Neural progenitor cell (in vitro differentiated cells): Measurements from ENCODE around the gene GASK1B. TPM values are rescaled to one million over a fixed set of nuclear protein-coding genes. Genes with fewer than 3 reads are reported as not detected.

Source experiments
- DNase-seq: peaks from one replicate; pipeline ENCODE4 v3.0.0-alpha.2; 2016; ENCODE audit warnings: low spot score
- H2AFZ ChIP-seq: fragments of 200-600 bp; sonication (generic); replicated peaks from 2 replicates; pipeline ENCODE4 v1.6.1; 2016; ENCODE audit warnings: antibody characterized with exemption
- H3F3A ChIP-seq: fragments of 200-600 bp; sonication (generic); 2 replicates; pipeline ENCODE4 v1.6.1; 2016; ENCODE audit warnings: antibody characterized with exemption, low read depth
- H3K27ac ChIP-seq: fragments of 200-600 bp; sonication (generic); 2 replicates; pipeline ENCODE4 v1.5.1; 2016; ENCODE audit warnings: mild to moderate bottlenecking
- H3K27me3 ChIP-seq: fragments of 200-600 bp; sonication (generic); 2 replicates; pipeline ENCODE4 v1.6.1; 2016; ENCODE audit warnings: mild to moderate bottlenecking, moderate library complexity
- H3K36me3 ChIP-seq: fragments of 200-600 bp; sonication (generic); 2 replicates; pipeline ENCODE4 v1.5.1; 2016
- H3K4me1 ChIP-seq: fragments of 200-600 bp; sonication (generic); 2 replicates; pipeline ENCODE4 v1.6.1; 2016; ENCODE audit warnings: mixed run types
- H3K4me2 ChIP-seq: fragments of 200-600 bp; sonication (generic); 2 replicates; pipeline ENCODE4 v1.6.1; 2016
- H3K4me3 ChIP-seq: fragments of 200-600 bp; sonication (generic); 2 replicates; pipeline ENCODE4 v1.5.1; 2016
- H3K79me2 ChIP-seq: fragments of 200-600 bp; sonication (generic); 2 replicates; pipeline ENCODE4 v1.6.1; 2016; ENCODE audit warnings: low read depth
- H3K9ac ChIP-seq: fragments of 200-600 bp; sonication (generic); 2 replicates; pipeline ENCODE4 v1.6.1; 2016
- H3K9me3 ChIP-seq: fragments of 200-600 bp; sonication (generic); 2 replicates; pipeline ENCODE4 v1.5.1; 2016; ENCODE audit warnings: low read depth
- H4K20me1 ChIP-seq: fragments of 200-600 bp; sonication (generic); 2 replicates; pipeline ENCODE4 v1.6.1; 2016; ENCODE audit warnings: low read depth
- H3K27ac Mint-ChIP-seq: 3 replicates; pipeline ENCODE4 v1.8.0; 2021; ENCODE audit warnings: mixed read lengths
- H3K27me3 Mint-ChIP-seq: 2 replicates; pipeline ENCODE4 v1.8.0; 2022; ENCODE audit warnings: low read depth, mild to moderate bottlenecking, inconsistent platforms, moderate library complexity, mixed read lengths; ENCODE audit not compliant: insufficient read depth
- H3K36me3 Mint-ChIP-seq: 3 replicates; pipeline ENCODE4 v1.8.0; 2021; ENCODE audit warnings: mixed read lengths
- H3K4me1 Mint-ChIP-seq: 3 replicates; pipeline ENCODE4 v1.8.0; 2021; ENCODE audit warnings: mixed read lengths
- H3K4me3 Mint-ChIP-seq: 3 replicates; pipeline ENCODE4 v1.8.0; 2021; ENCODE audit warnings: mild to moderate bottlenecking, moderate library complexity, mixed read lengths
- H3K9me3 Mint-ChIP-seq: 3 replicates; pipeline ENCODE4 v1.8.0; 2020; ENCODE audit warnings: mixed read lengths
- CTCF ChIP-seq: fragments of 200-600 bp; sonication (generic); IDR thresholded peaks from 2 replicates; pipeline ENCODE4 v1.5.1; 2017; ENCODE audit warnings: antibody characterized with exemption, mild to moderate bottlenecking
- EZH2 ChIP-seq: fragments of 200-600 bp; sonication (generic); IDR thresholded peaks from 2 replicates; pipeline ENCODE4 v1.6.1; 2017; ENCODE audit warnings: antibody characterized with exemption, mild to moderate bottlenecking, moderate library complexity
- EZH2phosphoT487 ChIP-seq: fragments of 200-600 bp; sonication (generic); IDR thresholded peaks from 2 replicates; pipeline ENCODE4 v1.6.1; 2017; ENCODE audit warnings: antibody characterized with exemption
- total RNA-seq: library from RNA; depleted of rRNA; stranded (reverse); fragments of >200 nt; gene quantifications from 2 replicates; pipeline ENCODE4 v1.2.3, GENCODE V29; 2015; ENCODE audit warnings: low replicate concordance

GASK1B gene
- total RNA-seq, 1 donor from 2014 or later = not detected

GRCh38 chr4:158213466-158213865 is 40.6 kb upstream of the GASK1B start:
- H3K36me3 ChIP-seq = no peaks in the 10 kb centered on the region
- H3K4me1 Mint-ChIP-seq = peaks cover 21% of the 10 kb centered on the region
- H3K4me3 ChIP-seq = no peak overlapping the region
- no peaks in the 10 kb centered on the region for H3K27me3 Mint-ChIP-seq
- H3K9ac ChIP-seq = no peak overlapping the region
- no peak overlapping the region for H3K4me3 Mint-ChIP-seq
- H3K79me2 ChIP-seq = no peaks in the 10 kb centered on the region
- peaks cover 7% of the 10 kb centered on the region for H3F3A ChIP-seq
- peaks cover 17% of the 10 kb centered on the region for H3K4me1 ChIP-seq
- H2AFZ ChIP-seq = no peak overlapping the region
- H3K9me3 Mint-ChIP-seq = no peaks in the 10 kb centered on the region
- peak; percentile 17 for DNase-seq
- H3K27ac ChIP-seq = no peak overlapping the region
- no peaks in the 10 kb centered on the region for H3K27me3 ChIP-seq
- H3K9me3 ChIP-seq = no peaks in the 10 kb centered on the region
- H3K36me3 Mint-ChIP-seq = no peaks in the 10 kb centered on the region
- peak overlapping the region; percentile 17 for H3K4me2 ChIP-seq
- no peaks in the 10 kb centered on the region for H4K20me1 ChIP-seq
- TF ChIP-seq EZH2phosphoT487 = no peak
- no peak for TF ChIP-seq EZH2
- TF ChIP-seq CTCF = no peak
- no peak overlapping the region for H3K27ac Mint-ChIP-seq

GRCh38 chr4:158211222-158211621 is 38.4 kb upstream of the GASK1B start:
- H3K36me3 ChIP-seq = no peaks in the 10 kb centered on the region
- no peak for DNase-seq
- peaks cover 7% of the 10 kb centered on the region for H3F3A ChIP-seq
- H3K27me3 ChIP-seq = no peaks in the 10 kb centered on the region
- peaks cover 17% of the 10 kb centered on the region for H3K4me1 ChIP-seq
- H3K4me3 ChIP-seq = no peak overlapping the region
- no peaks in the 10 kb centered on the region for H3K27me3 Mint-ChIP-seq
- no peak overlapping the region for H3K27ac Mint-ChIP-seq
- H3K4me2 ChIP-seq = peak overlapping the region; percentile 83
- H3K4me1 Mint-ChIP-seq = peaks cover 21% of the 10 kb centered on the region
- peak overlapping the region; percentile 79 for H2AFZ ChIP-seq
- H3K9me3 ChIP-seq = no peaks in the 10 kb centered on the region
- TF ChIP-seq EZH2 (no peak), CTCF (no peak), EZH2phosphoT487 (no peak)
- no peaks in the 10 kb centered on the region for H3K79me2 ChIP-seq
- no peaks in the 10 kb centered on the region for H3K9me3 Mint-ChIP-seq
- H3K27ac ChIP-seq = no peak overlapping the region
- no peaks in the 10 kb centered on the region for H4K20me1 ChIP-seq
- H3K4me3 Mint-ChIP-seq = peak overlapping the region; percentile 60
- no peaks in the 10 kb centered on the region for H3K36me3 Mint-ChIP-seq
- H3K9ac ChIP-seq = no peak overlapping the region

DNA sequence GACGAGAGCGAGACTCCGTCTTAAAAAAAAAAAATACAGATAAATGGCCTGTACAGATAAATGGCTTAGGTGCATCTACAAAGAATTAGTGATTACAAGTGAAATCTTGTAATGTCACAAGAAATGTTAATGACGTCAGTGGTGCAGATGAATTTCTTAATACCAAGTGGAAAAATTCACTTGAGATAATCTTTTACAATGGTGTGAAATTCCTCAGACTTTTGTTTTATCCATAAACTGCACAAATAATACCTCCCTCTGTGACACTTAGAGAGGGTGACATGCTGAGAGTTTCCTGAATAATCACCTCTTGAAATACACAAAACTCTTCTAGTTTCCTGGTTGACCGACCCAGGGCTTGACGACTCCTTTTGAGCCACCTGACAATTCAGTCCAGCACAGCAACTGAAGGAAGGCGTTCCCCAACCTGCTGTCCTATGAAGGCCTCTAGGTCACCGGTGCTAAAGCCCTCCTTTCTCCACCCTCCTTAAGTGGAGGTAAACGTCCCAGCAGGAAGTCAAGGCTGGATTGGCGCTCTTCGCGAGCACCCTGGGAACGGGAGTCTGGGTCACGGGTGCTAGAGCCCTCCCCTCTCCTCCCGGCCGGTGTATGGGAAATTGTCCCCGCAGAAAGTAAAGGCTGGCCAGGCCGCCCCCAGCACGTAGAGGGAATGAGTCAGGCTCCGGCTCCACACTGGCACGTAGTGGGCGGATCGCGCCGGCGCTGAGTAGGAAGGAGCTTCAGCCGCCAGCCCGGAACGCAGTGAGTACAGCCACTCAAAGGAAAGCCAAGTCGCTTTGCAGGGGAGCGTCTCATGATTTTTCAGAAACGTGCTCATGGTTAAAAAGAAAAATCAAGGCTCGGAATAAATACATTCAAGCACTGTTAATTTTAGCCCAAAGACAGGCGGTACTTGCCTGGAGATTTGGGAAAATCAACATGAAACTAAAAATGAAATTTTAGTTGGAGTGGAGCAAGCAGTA is 37.3 kb upstream of the GASK1B start, which contains the start of gene TMEM144:
TSS of gene TMEM144 (plus strand) at position 662 of the 983 bp plus-strand sequence. CDS start 2,182 bp downstream, outside the sequence.
- Histone ChIP-seq H3K27ac (no peak within 1 kb of the TSS), H4K20me1 (no peaks in the 10 kb centered on the region), H3K79me2 (no peaks in the 10 kb centered on the region), H3K4me2 (peak within 1 kb of the TSS; percentile 83), H3K4me3 (peak within 1 kb of the TSS; percentile 44), H3K27me3 (no peaks in the 10 kb centered on the region), H2AFZ (peak within 1 kb of the TSS; percentile 79), H3K36me3 (no peaks in the 10 kb centered on the region), H3K4me1 (peaks cover 17% of the 10 kb centered on the region), H3K9me3 (no peaks in the 10 kb centered on the region), H3F3A (peaks cover 7% of the 10 kb centered on the region), H3K9ac (no peak within 1 kb of the TSS)
- no peaks in the 10 kb centered on the region for H3K36me3 Mint-ChIP-seq
- peak within 1 kb of the TSS; percentile 79 for H3K27ac Mint-ChIP-seq
- TF ChIP-seq EZH2 = no peak
- TF ChIP-seq EZH2phosphoT487 = no peak
- TF ChIP-seq CTCF = peak; percentile 21
- H3K4me3 Mint-ChIP-seq = peak within 1 kb of the TSS; percentile 86
- H3K4me1 Mint-ChIP-seq = peaks cover 21% of the 10 kb centered on the region
- no peaks in the 10 kb centered on the region for H3K27me3 Mint-ChIP-seq
- peak; percentile 88 for DNase-seq
- H3K9me3 Mint-ChIP-seq = no peaks in the 10 kb centered on the region
